Adrenal gland (tissue), 12 donors: Measurements from ENCODE around the gene SRSF12. TPM values are rescaled to one million over a fixed set of nuclear protein-coding genes. Genes with fewer than 3 reads are reported as not detected.

Source experiments
- DNase-seq, 7 donors: peaks; one replicate each; pipeline ENCODE4 v3.0.0-alpha.2; 2019 to 2020
- H3K27ac ChIP-seq, 5 donors: fragments of 200-600 bp; sonication (generic) in 4 of 5; 1 replicate in 3 of 5; 2 replicates in 2 of 5; pipeline versions ENCODE4 v1.5.1 to v1.8.0; 2016 to 2020; ENCODE audit warnings: mild to moderate bottlenecking in 1 of 5
- H3K27me3 ChIP-seq: fragments of 200-600 bp; 2 replicates; pipeline ENCODE4 v1.8.0; 2021
- H3K36me3 ChIP-seq, 2 donors: fragments of 200-600 bp; replicated peaks in 1 of 2; 1 replicate in 1 of 2; 2 replicates in 1 of 2; pipeline versions ENCODE4 v1.5.1 to v1.8.0; 2018 to 2022
- H3K4me1 ChIP-seq, 2 donors: fragments of 200-600 bp; replicated peaks in 1 of 2; 1 replicate in 1 of 2; 2 replicates in 1 of 2; pipeline versions ENCODE4 v1.5.1 to v1.8.0; 2018 to 2021
- H3K4me3 ChIP-seq, 4 donors: fragments of 200-600 bp; sonication (generic) in 3 of 4; one replicate each; pipeline ENCODE4 v1.5.1; 2016 to 2018
- H3K9me3 ChIP-seq, 3 donors: fragments of 200-600 bp; sonication (generic) in 1 of 3; replicated peaks in 1 of 3; 1 replicate in 2 of 3; 2 replicates in 1 of 3; pipeline versions ENCODE4 v1.5.1 to v1.8.0; 2016 to 2021
- CTCF ChIP-seq, 6 experiments: fragments of 450-650 bp in 4 of 6; fragments of 200-600 bp in 2 of 6; sonication (generic) in 1 of 6; IDR thresholded peaks; 1 replicate in 5 of 6; 2 replicates in 1 of 6; pipeline versions ENCODE4 v1.5.1 to v1.8.0; 2016 to 2021; ENCODE audit warnings: antibody characterized with exemption in 6 of 6, mild to moderate bottlenecking in 2 of 6, moderate library complexity in 1 of 6
- POLR2A ChIP-seq, 2 donors: fragments of 450-650 bp; IDR thresholded peaks; one replicate each; pipeline ENCODE4 v1.6.1; 2017; ENCODE audit warnings: antibody characterized with exemption in 2 of 2, mild to moderate bottlenecking in 2 of 2, moderate library complexity in 1 of 2
- WGBS, 4 donors: extraction: QIAGEN DNeasy Blood & Tissue Kit in 2 of 4; methylation state at CpG; one replicate each; pipeline versions ENCODE4 v1.1.5 to v1.1.7; 2013 to 2017; 5-methylcytosine and 5-hydroxymethylcytosine counted together
- intact Hi-C, 2 donors: fragments of 100-400 bp; cut with DNase I; formaldehyde crosslinking; loops; one replicate each; pipeline versions ENCODE4 v1.14.1 to v1.15.0; 2022 to 2023
- polyA plus RNA-seq, 3 donors: library from polyadenylated mRNA; stranded (reverse); fragments of 200-250 nt in 2 of 3; fragments of 350-450 nt in 1 of 3; fragmentation: Illumina TruSeq in 1 of 3; extraction: RNeasy Lipid Tissue Mini Kit (QIAGEN cat#74804) in 1 of 3; gene quantifications; one replicate each; pipeline ENCODE4 v1.2.3, GENCODE V29; 2013 to 2014
- total RNA-seq, 9 donors: library from RNA; depleted of rRNA in 4 of 9; stranded (reverse); fragments of >200 nt in 4 of 9; fragments of 120-200 nt in 1 of 9; fragmentation: NEBNext Ultra II Directional in 1 of 9; extraction: Animal tissue kit (Norgen Biotek cat#: 25700) in 1 of 9; gene quantifications; one replicate each; pipeline versions ENCODE4 v1.1.0 to v1.2.4, GENCODE V29; 2013 to 2023
- donor health status: healthy with polysubstance abuse.
- donor health status: Bipolar disorder and iron deficiency.
- donor health status: DM: yes; HTN: yes; CAD: no.
- donor health status: DM: no; HTN: no; CAD: no.
- donor health status: DM: no; HTN: no; CAD: no.
- donor health status: DM: yes; HTN: yes; CAD: no.

SRSF12 gene
- total and polyA plus RNA-seq, 12 donors, result 0.26 to 2.2 (median 0.81) TPM; not detected in 1

- Histone ChIP-seq H3K4me3 (peak overlapping the region; percentile 35 to 75 (median 56)), H3K4me1 (peaks cover 3 to 6% of the 10 kb centered on the region in 2 donors), H3K27me3 (no peaks in the 10 kb centered on the region), H3K36me3 (no peaks in the 10 kb centered on the region), H3K9me3 (no peaks in the 10 kb centered on the region), H3K27ac (peak overlapping the region in 3 of 5 donors; percentile 51 to 78 (median 62))
- peak in 2 of 7 donors; percentile 5 to 16 for DNase-seq
- WGBS, 4 donors, result 36 to 42% (median 38%) methylated on average over 24 to 26 of the region's 26 CpGs
- intact Hi-C loops, result no loop called here
- no peak for TF ChIP-seq POLR2A (IDR thresholded peaks at IDR 0.05)
- no peak for TF ChIP-seq CTCF (IDR thresholded peaks at IDR 0.05)
Observed at GRCh38 chr6:89146718-89147700, 29.1 kb upstream of the SRSF12 start.

- intact Hi-C loops, result no loop called here
- TF ChIP-seq CTCF (IDR thresholded peaks at IDR 0.05) (no peak), POLR2A (IDR thresholded peaks at IDR 0.05) (peak; percentile 15 to 47)
- H3K4me1 ChIP-seq, result peaks cover 3 to 6% of the 10 kb centered on the region in 2 donors
- peak; percentile 45 to 66 (median 53) for DNase-seq
- WGBS, 4 donors, result 0% methylated on average over 26 to 102 of the region's 102 CpGs; no CpG with 5 or more reads in 1 of the 4 donors
- H3K27me3 ChIP-seq, result no peaks in the 10 kb centered on the region
- H3K9me3 ChIP-seq, result no peaks in the 10 kb centered on the region
- peak within 1 kb of the TSS in 4 of 5 donors; percentile 44 to 78 (median 56) for H3K27ac ChIP-seq
- no peaks in the 10 kb centered on the region for H3K36me3 ChIP-seq
- peak within 1 kb of the TSS; percentile 35 to 75 (median 56) for H3K4me3 ChIP-seq
Observed at GRCh38 chr6:89145956-89146717, 28.3 kb upstream of the SRSF12 start, which contains the start of gene PM20D2. Gene PM20D2, plus strand, starts transcription at chr6:89146055. Its CDS starts 90 bp downstream, at chr6:89146145.

- no peaks in the 10 kb centered on the region for H3K9me3 ChIP-seq
- 6 to 8% (median 7%) methylated on average over 12 to 17 of the region's 17 CpGs for WGBS, 4 donors
- peaks cover 3 to 6% of the 10 kb centered on the region in 2 donors for H3K4me1 ChIP-seq
- TF ChIP-seq CTCF (IDR thresholded peaks at IDR 0.05) (no peak), POLR2A (IDR thresholded peaks at IDR 0.05) (no peak)
- DNase-seq, result peak in 1 of 7 donors; percentile 12
- H3K4me3 ChIP-seq, result peak overlapping the region; percentile 15 to 75 (median 49)
- H3K27ac ChIP-seq, result peak overlapping the region in 4 of 5 donors; percentile 44 to 78 (median 56)
- intact Hi-C loops, result no loop called here
- no peaks in the 10 kb centered on the region for H3K27me3 ChIP-seq
- no peaks in the 10 kb centered on the region for H3K36me3 ChIP-seq
Observed at GRCh38 chr6:89145091-89145955, 27.5 kb upstream of the SRSF12 start.
